ENCODE measurements around the gene TP53BP1.

The TP53BP1 gene

GRCh38 chr15:43469867-43470266 lies 23.1 kb downstream of the TP53BP1 start:
- no peaks in the 10 kb centered on the region for H4K20me1 ChIP-seq (ENCODE audit: insufficient read depth, low read length)
- H3K4me1 ChIP-seq (ENCODE audit: insufficient read depth, low read length, severe bottlenecking): no peaks in the 10 kb centered on the region
- no peak overlapping the region for H3K4me3 ChIP-seq (ENCODE audit: low read depth, low read length, poor library complexity, severe bottlenecking)
- no peaks in the 10 kb centered on the region for H3K79me2 ChIP-seq (ENCODE audit: insufficient read depth, low read length)
- H3K36me3 ChIP-seq (ENCODE audit: insufficient read depth, low read length): peaks cover 84% of the 10 kb centered on the region
- no peak overlapping the region for H2AFZ ChIP-seq (ENCODE audit: low read length)
- no peak overlapping the region for H3K27ac ChIP-seq (ENCODE audit: low read depth, low read length, poor library complexity, severe bottlenecking)
- no peaks in the 10 kb centered on the region for H3K27me3 ChIP-seq (ENCODE audit: insufficient read depth, low read length)
- no peak overlapping the region for H3K9ac ChIP-seq (ENCODE audit: low read length)
- no peaks in the 10 kb centered on the region; the same call in 1 of the 2 replicates for H3F3A ChIP-seq (ENCODE audit: insufficient read depth, low read length)
- H3K9me3 ChIP-seq (ENCODE audit: low read length): no peaks in the 10 kb centered on the region
- H3K9me2 ChIP-seq (ENCODE audit: low read depth, low read length): no peaks in the 10 kb centered on the region
- TF ChIP-seq CTCF (IDR thresholded peaks at IDR 0.05; ENCODE audit: low read length): no peak
- no peak for TF ChIP-seq EZH2 (IDR thresholded peaks at IDR 0.05; ENCODE audit: borderline replicate concordance, low read length)
- H3K4me2 ChIP-seq (ENCODE audit: low read length): no peak overlapping the region

GRCh38 chr15:43465100-43465499 lies 27.9 kb downstream of the TP53BP1 start:
- Histone ChIP-seq H3K9me2 (ENCODE audit: low read depth, low read length) (no peaks in the 10 kb centered on the region), H3F3A (ENCODE audit: insufficient read depth, low read length) (no peaks in the 10 kb centered on the region), H3K4me3 (ENCODE audit: low read depth, low read length, poor library complexity, severe bottlenecking) (no peak overlapping the region), H2AFZ (ENCODE audit: low read length) (no peak overlapping the region), H3K4me1 (ENCODE audit: insufficient read depth, low read length, severe bottlenecking) (no peaks in the 10 kb centered on the region), H3K27me3 (ENCODE audit: insufficient read depth, low read length) (no peaks in the 10 kb centered on the region), H4K20me1 (ENCODE audit: insufficient read depth, low read length) (no peaks in the 10 kb centered on the region), H3K9ac (ENCODE audit: low read length) (no peak overlapping the region), H3K27ac (ENCODE audit: low read depth, low read length, poor library complexity, severe bottlenecking) (no peak overlapping the region), H3K36me3 (ENCODE audit: insufficient read depth, low read length) (peaks cover 62% of the 10 kb centered on the region), H3K9me3 (ENCODE audit: low read length) (no peaks in the 10 kb centered on the region), H3K4me2 (ENCODE audit: low read length) (no peak overlapping the region), H3K79me2 (ENCODE audit: insufficient read depth, low read length) (no peaks in the 10 kb centered on the region)
- no peak for TF ChIP-seq CTCF (IDR thresholded peaks at IDR 0.05; ENCODE audit: low read length)

- Histone ChIP-seq H3K9me2 (ENCODE audit: low read depth, low read length) (no peaks in the 10 kb centered on the region), H3K4me3 (ENCODE audit: low read depth, low read length, poor library complexity, severe bottlenecking) (no peak overlapping the region), H3K27me3 (ENCODE audit: insufficient read depth, low read length) (no peaks in the 10 kb centered on the region), H3K4me1 (ENCODE audit: insufficient read depth, low read length, severe bottlenecking) (no peaks in the 10 kb centered on the region), H3K9ac (ENCODE audit: low read length) (no peak overlapping the region), H3K27ac (ENCODE audit: low read depth, low read length, poor library complexity, severe bottlenecking) (no peak overlapping the region), H2AFZ (ENCODE audit: low read length) (no peak overlapping the region), H3F3A (ENCODE audit: insufficient read depth, low read length) (no peaks in the 10 kb centered on the region; the same call in 1 of the 2 replicates), H4K20me1 (ENCODE audit: insufficient read depth, low read length) (no peaks in the 10 kb centered on the region), H3K36me3 (ENCODE audit: insufficient read depth, low read length) (peaks cover 58% of the 10 kb centered on the region), H3K79me2 (ENCODE audit: insufficient read depth, low read length) (no peaks in the 10 kb centered on the region), H3K9me3 (ENCODE audit: low read length) (no peaks in the 10 kb centered on the region), H3K4me2 (ENCODE audit: low read length) (no peak overlapping the region)
- TF ChIP-seq EZH2 (IDR thresholded peaks at IDR 0.05; ENCODE audit: borderline replicate concordance, low read length) (no peak), CTCF (IDR thresholded peaks at IDR 0.05; ENCODE audit: low read length) (no peak)
These were observed 29.0 kb downstream of the TP53BP1 start for GRCh38 chr15:43463998-43464397.

Data from OCI-LY1 (cell line).